ENCODE data around the gene OPCML. TPM values are rescaled to one million over a fixed set of nuclear protein-coding genes. Genes with fewer than 3 reads are reported as not detected.

OPCML gene
- total RNA-seq, 4 donors from 2014 or later = 0.33 TPM; not detected in 3

DNA sequence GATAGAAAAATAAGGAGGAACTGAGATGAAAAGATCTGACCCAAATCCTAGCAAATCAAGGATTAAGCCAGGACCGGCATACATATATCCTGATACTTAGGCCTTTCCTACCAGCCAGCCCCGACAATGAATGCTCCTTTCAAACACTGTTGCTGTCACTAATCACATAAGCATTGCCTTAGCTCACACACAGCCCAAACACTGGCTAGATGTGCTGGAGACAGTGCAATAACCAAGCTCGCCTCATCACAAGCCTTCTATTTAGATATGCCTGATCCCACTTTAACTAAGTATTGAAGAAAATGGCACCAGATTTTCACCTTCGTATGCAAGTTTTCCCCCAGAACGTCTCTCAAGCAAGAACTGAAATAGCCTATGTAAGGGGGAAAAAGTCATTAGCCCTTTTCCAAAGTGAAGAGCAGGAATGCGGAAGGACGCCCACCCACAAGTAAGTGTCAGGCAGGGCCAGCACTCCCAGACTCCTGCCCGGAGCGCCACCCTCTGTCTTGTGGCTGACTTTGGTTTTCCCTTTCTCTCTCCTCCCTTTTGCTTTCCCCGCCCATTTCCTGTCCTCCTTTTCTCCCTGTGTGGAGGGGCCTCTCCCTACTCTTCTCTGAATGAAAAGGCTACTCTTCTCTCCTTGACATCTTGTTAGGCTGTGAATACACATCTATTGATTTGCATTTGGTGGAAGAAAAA, 8.9 kb upstream of the OPCML start:
- 50 to 57% methylated on average over 10 of the region's 10 CpGs for WGBS, 2 donors
- no peaks in the 10 kb centered on the region for H3K36me3 ChIP-seq

DNA sequence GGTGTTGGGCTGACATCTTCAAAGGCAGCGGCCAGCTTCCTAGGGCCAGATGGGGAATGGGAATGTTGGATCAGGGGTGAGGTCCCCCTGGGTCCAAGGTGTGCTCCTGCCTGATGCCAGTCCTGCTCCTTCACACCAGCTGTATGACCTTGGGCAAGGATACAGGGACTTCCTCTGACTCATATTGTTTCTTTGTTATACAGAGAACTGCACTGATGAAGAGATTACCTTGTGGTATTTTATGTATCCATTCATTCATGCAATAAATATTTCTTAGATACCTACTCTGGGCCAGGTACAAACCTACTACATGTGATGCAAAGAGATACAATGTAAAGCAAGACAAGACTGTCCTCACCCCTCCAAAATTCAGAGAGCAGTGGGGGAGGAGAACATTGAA, 3.9 kb upstream of the OPCML start:
- intact Hi-C loops (cut with DNase I) = no loop called here
- TF ChIP-seq, protein P1, sequence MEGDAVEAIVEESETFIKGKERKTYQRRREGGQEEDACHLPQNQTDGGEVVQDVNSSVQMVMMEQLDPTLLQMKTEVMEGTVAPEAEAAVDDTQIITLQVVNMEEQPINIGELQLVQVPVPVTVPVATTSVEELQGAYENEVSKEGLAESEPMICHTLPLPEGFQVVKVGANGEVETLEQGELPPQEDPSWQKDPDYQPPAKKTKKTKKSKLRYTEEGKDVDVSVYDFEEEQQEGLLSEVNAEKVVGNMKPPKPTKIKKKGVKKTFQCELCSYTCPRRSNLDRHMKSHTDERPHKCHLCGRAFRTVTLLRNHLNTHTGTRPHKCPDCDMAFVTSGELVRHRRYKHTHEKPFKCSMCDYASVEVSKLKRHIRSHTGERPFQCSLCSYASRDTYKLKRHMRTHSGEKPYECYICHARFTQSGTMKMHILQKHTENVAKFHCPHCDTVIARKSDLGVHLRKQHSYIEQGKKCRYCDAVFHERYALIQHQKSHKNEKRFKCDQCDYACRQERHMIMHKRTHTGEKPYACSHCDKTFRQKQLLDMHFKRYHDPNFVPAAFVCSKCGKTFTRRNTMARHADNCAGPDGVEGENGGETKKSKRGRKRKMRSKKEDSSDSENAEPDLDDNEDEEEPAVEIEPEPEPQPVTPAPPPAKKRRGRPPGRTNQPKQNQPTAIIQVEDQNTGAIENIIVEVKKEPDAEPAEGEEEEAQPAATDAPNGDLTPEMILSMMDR (IDR thresholded peaks at IDR 0.05) = no peak
- no peak for TF ChIP-seq POLR2A (IDR thresholded peaks at IDR 0.05)
- 67 to 80% methylated on average over 1 of the region's 1 CpG for WGBS, 2 donors
- Histone ChIP-seq H3K36me3 (no peaks in the 10 kb centered on the region), H3K27ac (no peak overlapping the region), H3K4me3 (replicated peaks in 1 of 3) (no peak overlapping the region), H3K27me3 (no peaks in the 10 kb centered on the region), H3K9me3 (no peaks in the 10 kb centered on the region), H3K4me1 (no peaks in the 10 kb centered on the region)
- no peak for DNase-seq

More for the DNA sequence above, 8.9 kb upstream of the OPCML start:
- no peak for TF ChIP-seq POLR2A (IDR thresholded peaks at IDR 0.05)
- TF ChIP-seq, protein P1 (IDR thresholded peaks at IDR 0.05) = no peak
- H3K9me3 ChIP-seq = no peaks in the 10 kb centered on the region
- intact Hi-C loops (cut with DNase I) = no loop called here
- H3K27me3 ChIP-seq = no peaks in the 10 kb centered on the region
- H3K4me1 ChIP-seq = no peaks in the 10 kb centered on the region
- H3K4me3 ChIP-seq (replicated peaks in 1 of 3) = no peak overlapping the region
- no peak for DNase-seq
- no peak overlapping the region for H3K27ac ChIP-seq

DNA sequence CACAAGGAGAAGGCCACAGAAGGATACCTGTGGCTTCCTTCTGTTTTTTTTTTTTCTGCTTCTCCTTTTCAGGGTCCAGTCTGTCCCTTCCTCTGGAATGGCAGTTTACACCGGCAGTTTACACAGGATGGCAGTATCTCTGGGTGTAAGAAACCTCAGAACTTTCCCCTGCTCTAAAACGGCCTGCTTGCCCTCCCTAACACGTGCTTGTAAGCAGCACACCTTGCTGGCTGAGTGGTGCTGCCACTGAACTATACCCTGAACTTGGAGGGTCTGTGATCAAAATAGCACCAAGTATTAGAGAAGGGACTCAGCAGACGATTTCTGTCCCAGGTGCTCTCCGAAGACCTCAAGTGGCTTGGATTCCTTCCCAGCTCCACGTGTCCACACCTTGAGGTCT, 904 bp upstream of the OPCML start:
- Histone ChIP-seq H3K4me1 (no peaks in the 10 kb centered on the region), H3K27ac (no peak overlapping the region), H3K27me3 (no peaks in the 10 kb centered on the region), H3K9me3 (no peaks in the 10 kb centered on the region), H3K4me3 (replicated peaks in 1 of 3) (no peak overlapping the region), H3K36me3 (no peaks in the 10 kb centered on the region)
- TF ChIP-seq POLR2A (IDR thresholded peaks at IDR 0.05) = no peak
- TF ChIP-seq, protein P1 (IDR thresholded peaks at IDR 0.05) = no peak
- WGBS, 2 donors = 22 to 30% methylated on average over 6 of the region's 6 CpGs
- no peak for DNase-seq
- intact Hi-C loops (cut with DNase I) = no loop called here

DNA sequence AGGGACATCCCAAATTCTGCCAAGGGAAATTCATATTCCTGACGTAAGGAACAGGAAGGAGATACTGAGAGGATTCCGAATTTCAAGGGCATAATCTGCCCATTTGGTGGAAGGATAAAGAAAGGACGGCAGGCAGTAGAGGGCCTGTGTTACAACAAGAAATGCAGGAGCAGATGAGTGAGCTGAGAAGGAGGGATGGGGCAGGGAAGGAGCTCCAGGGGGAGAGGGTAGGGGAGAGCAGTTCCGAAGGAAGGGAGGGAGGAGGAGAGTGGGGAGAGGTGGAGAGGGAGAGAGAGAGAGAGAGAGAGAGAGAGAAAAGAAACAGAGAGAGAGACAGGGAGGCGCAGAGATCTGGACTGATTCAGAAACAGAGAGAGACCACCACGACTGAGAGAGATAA, 843 bp downstream of the OPCML start:
- Histone ChIP-seq H3K27ac (no peak overlapping the region), H3K4me1 (no peaks in the 10 kb centered on the region), H3K36me3 (no peaks in the 10 kb centered on the region), H3K4me3 (replicated peaks in 1 of 3) (no peak overlapping the region), H3K27me3 (no peaks in the 10 kb centered on the region), H3K9me3 (no peaks in the 10 kb centered on the region)
- no peak for TF ChIP-seq POLR2A (IDR thresholded peaks at IDR 0.05)
- intact Hi-C loops (cut with DNase I) = no loop called here
- no peak for DNase-seq
- 8 to 11% methylated on average over 6 of the region's 6 CpGs for WGBS, 2 donors

DNA sequence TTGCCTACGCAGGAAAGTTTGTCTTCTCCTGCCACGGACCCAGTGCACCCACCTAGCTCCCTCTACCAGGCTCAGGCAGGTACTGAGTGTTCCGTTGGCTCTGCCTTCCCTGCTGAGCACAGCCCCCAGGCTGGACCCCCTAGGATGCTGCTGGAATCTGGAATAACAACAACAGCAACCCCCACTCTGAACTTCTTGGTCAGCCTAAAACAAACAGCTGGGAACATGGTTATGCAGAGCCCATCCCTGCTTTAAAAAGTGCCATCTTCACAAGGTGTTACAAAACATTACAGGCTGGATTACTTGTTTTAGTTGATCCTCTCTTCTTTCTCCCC, 1.8 kb downstream of the OPCML start:
- intact Hi-C loops (cut with DNase I) = no loop called here
- no peak overlapping the region for H3K4me3 ChIP-seq (replicated peaks in 1 of 3)
- no peaks in the 10 kb centered on the region for H3K27me3 ChIP-seq
- no peaks in the 10 kb centered on the region for H3K9me3 ChIP-seq
- H3K27ac ChIP-seq = no peak overlapping the region
- TF ChIP-seq, protein P1 (IDR thresholded peaks at IDR 0.05) = no peak
- TF ChIP-seq POLR2A (IDR thresholded peaks at IDR 0.05) = no peak
- no peaks in the 10 kb centered on the region for H3K4me1 ChIP-seq
- no peak for DNase-seq
- H3K36me3 ChIP-seq = no peaks in the 10 kb centered on the region
- 0 to 19% methylated on average over 3 of the region's 3 CpGs for WGBS, 2 donors
